Pancreas (tissue), 10 donors: Measurements from ENCODE around the gene LRPAP1. TPM values are rescaled to one million over a fixed set of nuclear protein-coding genes. Genes with fewer than 3 reads are reported as not detected.

Source experiments
- ATAC-seq, 4 donors: fragments of 200-7000 bp; cut with Tn5 transposase; one replicate each; pipeline versions ENCODE4 v1.8.0 to v1.9.1; 2020; ENCODE audit warnings: mild to moderate bottlenecking in 4 of 4, moderate library complexity in 4 of 4
- DNase-seq, 6 donors: peaks; one replicate each; pipeline ENCODE4 v3.0.0-alpha.2; 2020
- FAIRE-seq: peaks from 2 replicates; lab custom pipeline; 2012; peaks lifted over from hg19 to GRCh38; lab: Jason Lieb, UNC
- H3K27ac ChIP-seq, 4 donors: fragments of 200-600 bp; sonication (generic); 1 replicate in 3 of 4; 2 replicates in 1 of 4; pipeline versions ENCODE4 v1.5.0 to v1.8.0; 2020
- H3K27me3 ChIP-seq, 4 donors: fragments of 200-600 bp; one replicate each; pipeline ENCODE4 v1.8.0; 2021
- H3K36me3 ChIP-seq, 3 donors: fragments of 200-600 bp; sonication (generic) in 1 of 3; one replicate each; pipeline versions ENCODE4 v1.5.0 to v1.8.0; 2020 to 2021
- H3K4me1 ChIP-seq, 3 donors: fragments of 200-600 bp; one replicate each; pipeline ENCODE4 v1.8.0; 2021
- H3K4me3 ChIP-seq, 4 donors: fragments of 200-600 bp; sonication (generic) in 2 of 4; one replicate each; pipeline versions ENCODE4 v1.5.0 to v1.8.0; 2020 to 2021
- H3K9me3 ChIP-seq, 4 donors: fragments of 200-600 bp; one replicate each; pipeline ENCODE4 v1.8.0; 2021
- WGBS, 2 donors: extraction: QIAGEN DNeasy Blood & Tissue Kit; methylation state at CpG; one replicate each; pipeline ENCODE4 v1.1.7; 2013; 5-methylcytosine and 5-hydroxymethylcytosine counted together
- intact Hi-C, 3 donors: fragments of 100-400 bp; cut with DNase I; formaldehyde crosslinking; loops; one replicate each; pipeline versions ENCODE4 v1.11.1 to v1.14.2; 2022
- polyA plus RNA-seq, 2 donors: library from polyadenylated mRNA; stranded (reverse); fragments of 200-250 nt; gene quantifications; one replicate each; pipeline ENCODE4 v1.2.3, GENCODE V29; 2013
- total RNA-seq, 6 donors: library from RNA; stranded (reverse); fragmentation: NEBNext Ultra II Directional in 4 of 6; extraction: Animal tissue kit (Norgen Biotek cat#: 25700) in 4 of 6; gene quantifications; one replicate each; pipeline versions ENCODE4 v1.2.1 to v1.2.4, GENCODE V29; 2021 to 2023
- TF ChIP-seq, protein P1 (sequence below), 4 donors: fragments of 200-600 bp; sonication (generic) in 3 of 4; IDR thresholded peaks; one replicate each; pipeline versions ENCODE4 v1.5.0 to v1.8.0; 2021; ENCODE audit warnings: antibody characterized with exemption in 4 of 4
- donor health status: healthy with polysubstance abuse.
- donor health status: DM: no; HTN: no; CAD: no; lungs with moderate emphysema.
- donor health status: DM: no; HTN: no; CAD: no.
- donor health status: control.
- donor health status: control.
- donor health status: Bipolar disorder and iron deficiency.
- donor health status: DM: yes; HTN: yes; CAD: no.
- donor health status: DM: no; HTN: no; CAD: no.
- donor health status: DM: no; HTN: no; CAD: no.
- donor health status: DM: yes; HTN: yes; CAD: no.

LRPAP1 gene
- total and polyA plus RNA-seq, 8 donors, result 30.4 to 129 (median 110) TPM

DNA sequence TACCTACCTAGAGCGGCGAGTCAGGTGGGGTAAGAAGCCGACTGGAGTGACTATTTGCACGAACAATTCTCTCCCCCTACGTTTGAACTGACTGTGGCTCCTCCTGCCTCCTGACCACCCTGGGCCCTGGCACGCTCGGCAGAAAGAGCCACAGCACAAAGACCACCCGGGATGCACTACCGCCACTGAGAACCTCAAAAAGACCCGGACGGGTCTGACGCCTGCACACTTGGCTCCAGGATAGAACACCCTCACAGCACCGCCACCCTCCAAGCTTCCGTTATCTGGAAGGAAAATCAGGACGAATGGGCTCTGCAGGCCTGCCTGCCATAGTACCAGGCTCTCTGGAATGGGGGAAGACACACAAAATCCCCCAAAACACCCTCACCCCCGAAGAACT lies 2.2 kb downstream of the LRPAP1 start:
- Histone ChIP-seq H3K4me3 (peak overlapping the region in 1 of 4 donors; percentile 92), H3K9me3 (no peaks in the 10 kb centered on the region), H3K36me3 (no peaks in the 10 kb centered on the region), H3K27ac (no peak overlapping the region), H3K4me1 (peaks cover 0 to 16% (median 10%) of the 10 kb centered on the region in 3 donors), H3K27me3 (no peaks in the 10 kb centered on the region)
- no peak for FAIRE-seq
- WGBS, 2 donors, result 80 to 85% methylated on average over 16 of the region's 16 CpGs
- peak in 2 of 6 donors; percentile 26 to 38 for DNase-seq
- intact Hi-C loops, result no loop called here
- TF ChIP-seq, protein P1, sequence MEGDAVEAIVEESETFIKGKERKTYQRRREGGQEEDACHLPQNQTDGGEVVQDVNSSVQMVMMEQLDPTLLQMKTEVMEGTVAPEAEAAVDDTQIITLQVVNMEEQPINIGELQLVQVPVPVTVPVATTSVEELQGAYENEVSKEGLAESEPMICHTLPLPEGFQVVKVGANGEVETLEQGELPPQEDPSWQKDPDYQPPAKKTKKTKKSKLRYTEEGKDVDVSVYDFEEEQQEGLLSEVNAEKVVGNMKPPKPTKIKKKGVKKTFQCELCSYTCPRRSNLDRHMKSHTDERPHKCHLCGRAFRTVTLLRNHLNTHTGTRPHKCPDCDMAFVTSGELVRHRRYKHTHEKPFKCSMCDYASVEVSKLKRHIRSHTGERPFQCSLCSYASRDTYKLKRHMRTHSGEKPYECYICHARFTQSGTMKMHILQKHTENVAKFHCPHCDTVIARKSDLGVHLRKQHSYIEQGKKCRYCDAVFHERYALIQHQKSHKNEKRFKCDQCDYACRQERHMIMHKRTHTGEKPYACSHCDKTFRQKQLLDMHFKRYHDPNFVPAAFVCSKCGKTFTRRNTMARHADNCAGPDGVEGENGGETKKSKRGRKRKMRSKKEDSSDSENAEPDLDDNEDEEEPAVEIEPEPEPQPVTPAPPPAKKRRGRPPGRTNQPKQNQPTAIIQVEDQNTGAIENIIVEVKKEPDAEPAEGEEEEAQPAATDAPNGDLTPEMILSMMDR (IDR thresholded peaks at IDR 0.05), result no peak
- ATAC-seq, result no peak

DNA sequence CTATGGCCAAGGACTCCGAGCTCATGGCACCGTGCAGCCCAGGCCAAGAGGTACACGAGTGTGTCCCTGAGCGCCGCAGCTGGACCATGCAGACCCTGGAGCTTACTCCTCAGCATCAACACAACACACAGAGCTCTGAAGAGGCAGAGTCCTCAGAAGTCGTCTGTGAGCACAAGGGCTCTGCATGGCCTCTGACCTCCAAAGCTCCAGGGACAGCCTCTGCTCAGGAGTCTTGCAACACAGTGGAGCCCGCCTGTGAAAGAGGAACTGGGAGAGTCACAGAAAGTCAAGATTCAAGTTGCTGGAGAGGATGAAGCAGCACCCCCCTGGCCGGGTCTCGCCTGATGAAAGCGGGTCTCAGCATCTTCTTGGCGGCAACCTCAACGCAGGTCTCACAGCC lies 2.9 kb downstream of the LRPAP1 start:
- TF ChIP-seq, protein P1 (IDR thresholded peaks at IDR 0.05), result no peak
- no peak overlapping the region for H3K4me3 ChIP-seq
- FAIRE-seq (no peak), DNase-seq (peak in 3 of 6 donors; percentile 38 to 51 (median 44)), ATAC-seq (no peak)
- no peak overlapping the region for H3K27ac ChIP-seq
- WGBS, 2 donors, result 85 to 89% methylated on average over 12 of the region's 12 CpGs
- peaks cover 0 to 6% (median 2%) of the 10 kb centered on the region in 3 donors for H3K36me3 ChIP-seq
- H3K4me1 ChIP-seq, result peaks cover 0 to 16% (median 10%) of the 10 kb centered on the region in 3 donors
- H3K27me3 ChIP-seq, result no peaks in the 10 kb centered on the region
- H3K9me3 ChIP-seq, result no peaks in the 10 kb centered on the region
- intact Hi-C loops, result no loop called here

- Histone ChIP-seq H3K36me3 (peaks cover 0 to 18% (median 8%) of the 10 kb centered on the region in 3 donors), H3K4me1 (peaks cover 0 to 16% (median 10%) of the 10 kb centered on the region in 3 donors), H3K9me3 (no peaks in the 10 kb centered on the region), H3K27me3 (no peaks in the 10 kb centered on the region), H3K4me3 (no peak overlapping the region), H3K27ac (no peak overlapping the region)
- intact Hi-C loops, result no loop called here
- no peak for FAIRE-seq
- peak in 3 of 6 donors; percentile 13 to 65 (median 47) for DNase-seq
- TF ChIP-seq, protein P1 (IDR thresholded peaks at IDR 0.05), result no peak
- no peak for ATAC-seq
- 82 to 90% methylated on average over 27 of the region's 27 CpGs for WGBS, 2 donors
These were observed 4.0 kb downstream of the LRPAP1 start for GRCh38 chr4:3527914-3528876.

DNA sequence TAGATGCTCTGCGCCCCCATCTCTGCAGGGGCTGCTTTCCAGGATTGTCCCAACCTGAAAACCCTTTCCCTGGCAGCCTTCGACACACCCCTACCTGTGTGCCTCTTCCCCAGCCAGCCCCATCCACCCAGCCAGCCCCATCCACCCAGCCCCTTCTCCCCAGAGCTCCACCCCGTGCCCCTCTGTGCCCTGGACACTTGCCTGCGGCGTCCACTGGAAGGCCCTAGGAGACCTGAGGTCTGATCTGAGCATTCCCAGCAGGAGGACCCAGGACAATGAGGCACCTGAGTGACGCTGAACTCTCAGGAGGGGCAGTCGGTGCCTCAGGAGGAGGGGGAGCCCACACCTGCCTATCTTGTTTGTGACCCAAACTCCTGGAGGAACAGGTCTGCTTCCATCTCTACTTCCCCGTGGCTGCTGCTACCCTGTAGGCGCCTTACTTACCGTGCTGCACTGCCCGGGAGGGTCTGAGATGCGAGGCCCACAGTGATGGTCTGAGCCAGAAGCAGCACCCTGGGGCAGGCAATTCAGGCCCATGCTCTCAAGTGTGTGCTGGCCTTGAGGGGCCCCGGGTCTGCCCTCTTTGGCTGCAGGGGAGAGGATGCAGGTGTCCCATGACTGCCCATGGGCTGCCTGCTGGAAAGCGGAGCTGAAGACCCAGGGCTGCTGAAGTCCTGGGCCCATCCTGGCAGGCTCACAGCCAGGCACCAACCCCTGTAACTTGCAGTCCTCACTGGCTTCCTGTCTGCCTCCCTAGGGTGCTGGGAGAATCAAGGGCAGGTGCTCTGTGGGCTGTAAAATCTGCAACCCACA lies 4.9 kb downstream of the LRPAP1 start:
- peaks cover 0 to 24% (median 13%) of the 10 kb centered on the region in 3 donors for H3K36me3 ChIP-seq
- WGBS, 2 donors, result 85 to 87% methylated on average over 14 of the region's 14 CpGs
- H3K27me3 ChIP-seq, result no peaks in the 10 kb centered on the region
- peaks cover 0 to 16% (median 10%) of the 10 kb centered on the region in 3 donors for H3K4me1 ChIP-seq
- no peaks in the 10 kb centered on the region for H3K9me3 ChIP-seq
- H3K27ac ChIP-seq, result no peak overlapping the region
- no peak for ATAC-seq
- intact Hi-C loops, result no loop called here
- TF ChIP-seq, protein P1 (IDR thresholded peaks at IDR 0.05), result no peak
- no peak overlapping the region for H3K4me3 ChIP-seq
- peak in 3 of 6 donors; percentile 12 to 60 (median 46) for DNase-seq
- no peak for FAIRE-seq
